ENCODE results near the gene TDRKH. TPM values are rescaled to one million over a fixed set of nuclear protein-coding genes. Genes with fewer than 3 reads are reported as not detected.

TDRKH gene
- polyA plus RNA-seq, 5 donors: 9.9 to 13.5 (median 11.2) TPM

Other genes with a start within 250 kb of the TDRKH start
- gene SNX27, start 178.4 kb downstream of the TDRKH start, polyA plus RNA-seq (ENCODE audit: insufficient read depth in 1 of 5, insufficient read length in 5 of 5, low replicate concordance in 1 of 5): 10 to 100 TPM; 17.7 to 26.2 (median 22.6) TPM
- 1 to 10 TPM in 2 of 5 donors, under 1 TPM in 3; 0.62 to 1.3 (median 0.83) TPM for gene CELF3, start 73.7 kb downstream of the TDRKH start, polyA plus RNA-seq (ENCODE audit: insufficient read depth in 1 of 5, insufficient read length in 5 of 5, low replicate concordance in 1 of 5)
- 1 to 10 TPM in 4 of 5 donors, under 1 TPM in 1; 0.78 to 2.1 (median 1.7) TPM for gene RIIAD1, start 69.0 kb downstream of the TDRKH start, polyA plus RNA-seq (ENCODE audit: insufficient read depth in 1 of 5, insufficient read length in 5 of 5, low replicate concordance in 1 of 5)
- 100 to 1,000 TPM; 104 to 125 (median 113) TPM for gene MRPL9, start 27.0 kb downstream of the TDRKH start, polyA plus RNA-seq (ENCODE audit: insufficient read depth in 1 of 5, insufficient read length in 5 of 5, low replicate concordance in 1 of 5)
- gene LINGO4, start 14.9 kb upstream of the TDRKH start, polyA plus RNA-seq (ENCODE audit: insufficient read depth in 1 of 5, insufficient read length in 5 of 5, low replicate concordance in 1 of 5): under 1 TPM in 4 of 5 donors, not detected in 1; 0.05 to 0.19 (median 0.11) TPM
- gene RORC, start 41.3 kb upstream of the TDRKH start, polyA plus RNA-seq (ENCODE audit: insufficient read depth in 1 of 5, insufficient read length in 5 of 5, low replicate concordance in 1 of 5): 10 to 100 TPM in 3 of 5 donors, 1 to 10 TPM in 2; 6.6 to 11.2 (median 10.7) TPM
- gene C2CD4D, start 49.3 kb upstream of the TDRKH start, polyA plus RNA-seq (ENCODE audit: insufficient read depth in 1 of 5, insufficient read length in 5 of 5, low replicate concordance in 1 of 5): under 1 TPM; 0.25 to 0.87 (median 0.35) TPM
- 1 to 10 TPM in 3 of 5 donors, under 1 TPM in 2; 0.67 to 1.4 (median 1.1) TPM for gene THEM5, start 63.2 kb upstream of the TDRKH start, polyA plus RNA-seq (ENCODE audit: insufficient read depth in 1 of 5, insufficient read length in 5 of 5, low replicate concordance in 1 of 5)
- gene THEM4, start 119.0 kb upstream of the TDRKH start, polyA plus RNA-seq (ENCODE audit: insufficient read depth in 1 of 5, insufficient read length in 5 of 5, low replicate concordance in 1 of 5): 10 to 100 TPM; 27.7 to 38.1 (median 33.1) TPM
- 100 to 1,000 TPM; 395 to 598 (median 451) TPM for gene S100A10, start 203.4 kb upstream of the TDRKH start, polyA plus RNA-seq (ENCODE audit: insufficient read depth in 1 of 5, insufficient read length in 5 of 5, low replicate concordance in 1 of 5)
- 100 to 1,000 TPM; 215 to 317 (median 226) TPM for gene S100A11, start 246.5 kb upstream of the TDRKH start, polyA plus RNA-seq (ENCODE audit: insufficient read depth in 1 of 5, insufficient read length in 5 of 5, low replicate concordance in 1 of 5)